GM12873 (cell line): ENCODE measurements around the gene NEURL1B.

Source experiments
- CTCF ChIP-seq: IDR thresholded peaks from 2 replicates; pipeline ENCODE4 v1.5.1; 2012; ENCODE audit warnings: low read depth, mild to moderate bottlenecking, moderate library complexity, low read length, control low read depth; ENCODE audit not compliant: insufficient read depth; ENCODE audit errors: missing control alignments

Gene NEURL1B

GRCh38 chr5:172676914-172677475 lies 35.9 kb downstream of the NEURL1B start:
- TF ChIP-seq CTCF, result no peak

GRCh38 chr5:172678902-172679301 lies 37.8 kb downstream of the NEURL1B start:
- TF ChIP-seq CTCF, result no peak

- TF ChIP-seq CTCF, result no peak
Observed at GRCh38 chr5:172679628-172680212, 38.7 kb downstream of the NEURL1B start.

DNA sequence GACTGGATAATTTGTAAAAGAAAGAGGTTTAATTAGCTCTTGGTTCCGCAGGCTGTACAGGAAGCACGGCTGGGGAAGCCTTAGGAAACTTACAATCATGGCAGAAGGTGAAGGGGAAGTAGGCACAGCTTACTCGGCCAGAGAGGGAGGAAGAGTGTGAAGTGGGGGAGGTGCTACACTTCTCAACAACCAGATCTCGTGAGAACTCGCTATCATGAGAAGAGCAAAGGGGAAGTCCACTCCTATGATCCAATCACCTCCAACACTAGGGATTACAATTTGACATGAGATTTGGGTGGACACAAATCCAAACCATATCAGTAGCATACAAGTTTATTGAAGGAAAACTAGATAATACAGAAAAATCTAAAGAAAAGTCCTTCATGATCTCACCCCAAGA lies 39.9 kb downstream of the NEURL1B start:
- no peak for TF ChIP-seq CTCF

- TF ChIP-seq CTCF, result no peak
Observed at GRCh38 chr5:172681421-172681820, 40.4 kb downstream of the NEURL1B start.

DNA sequence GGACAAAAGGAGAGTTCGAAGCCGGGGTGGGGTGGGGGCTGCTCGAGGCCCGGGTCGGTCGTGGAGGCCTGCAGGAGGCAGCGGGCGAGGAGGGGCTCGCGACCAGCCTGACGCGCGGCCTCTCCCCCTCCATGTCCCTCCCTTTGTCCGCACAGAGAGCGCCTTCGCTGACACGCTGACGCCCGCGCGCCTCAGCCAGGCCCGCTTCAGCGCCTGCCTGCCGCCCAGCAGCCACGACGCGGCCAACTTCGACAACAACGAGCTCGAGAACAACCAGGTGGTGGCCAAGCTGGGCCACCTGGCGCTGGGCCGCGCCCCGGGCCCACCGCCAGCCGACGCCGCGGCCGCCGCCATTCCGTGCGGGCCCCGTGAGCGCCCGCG lies 42.2 kb downstream of the NEURL1B start:
- TF ChIP-seq CTCF, result no peak

DNA sequence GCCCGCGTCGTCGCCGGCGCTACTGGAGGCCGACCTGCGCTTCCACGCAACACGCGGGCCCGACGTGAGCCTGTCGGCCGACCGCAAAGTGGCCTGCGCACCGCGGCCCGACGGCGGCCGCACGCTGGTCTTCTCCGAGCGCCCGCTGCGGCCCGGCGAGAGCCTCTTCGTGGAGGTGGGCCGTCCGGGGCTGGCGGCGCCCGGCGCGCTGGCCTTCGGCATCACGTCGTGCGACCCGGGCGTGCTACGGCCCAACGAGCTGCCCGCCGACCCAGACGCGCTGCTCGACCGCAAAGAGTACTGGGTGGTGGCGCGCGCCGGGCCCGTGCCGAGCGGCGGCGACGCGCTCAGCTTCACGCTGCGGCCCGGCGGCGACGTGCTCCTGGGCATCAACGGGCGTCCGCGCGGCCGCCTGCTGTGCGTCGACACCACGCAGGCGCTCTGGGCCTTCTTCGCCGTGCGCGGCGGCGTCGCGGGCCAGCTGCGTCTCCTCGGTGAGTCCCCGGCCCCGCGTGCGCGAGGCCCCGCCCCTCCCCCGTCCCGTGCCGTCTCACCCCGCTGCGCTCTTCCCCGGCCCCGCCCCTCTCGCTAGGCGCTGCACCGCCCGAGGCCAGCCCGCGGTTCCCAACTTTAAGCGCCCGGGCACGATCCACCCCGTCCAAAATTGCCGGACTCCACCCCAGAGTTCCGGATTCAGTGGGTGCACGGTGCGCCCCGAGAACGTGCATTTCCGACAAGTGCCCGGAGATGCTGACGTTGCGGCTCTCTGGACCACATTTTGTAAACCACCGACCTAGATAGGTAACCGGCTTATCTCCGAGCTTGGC lies 42.8 kb downstream of the NEURL1B start:
- TF ChIP-seq CTCF, result no peak
